ENCODE results near the gene SPN.

DNA sequence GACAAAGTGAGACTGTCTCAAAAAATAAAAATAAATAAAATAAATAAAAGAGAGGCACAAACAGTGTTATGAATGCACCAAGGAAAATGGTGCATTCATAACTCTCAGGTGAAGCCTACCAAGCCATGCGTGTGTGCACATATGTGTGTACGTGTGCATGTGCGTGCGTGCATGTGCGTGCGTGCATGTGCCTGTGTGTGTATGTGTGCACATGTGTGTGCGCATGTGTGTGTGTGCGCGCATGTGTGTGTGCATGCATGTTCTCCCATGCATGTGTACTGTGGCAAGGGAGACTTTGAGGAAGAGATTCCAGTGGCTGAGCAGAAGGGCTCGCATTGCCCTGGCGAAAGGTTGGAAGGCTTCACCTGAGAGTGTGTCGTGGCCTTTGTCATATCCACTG, 4.7 kb downstream of the SPN start:
- TF ChIP-seq, protein P1, sequence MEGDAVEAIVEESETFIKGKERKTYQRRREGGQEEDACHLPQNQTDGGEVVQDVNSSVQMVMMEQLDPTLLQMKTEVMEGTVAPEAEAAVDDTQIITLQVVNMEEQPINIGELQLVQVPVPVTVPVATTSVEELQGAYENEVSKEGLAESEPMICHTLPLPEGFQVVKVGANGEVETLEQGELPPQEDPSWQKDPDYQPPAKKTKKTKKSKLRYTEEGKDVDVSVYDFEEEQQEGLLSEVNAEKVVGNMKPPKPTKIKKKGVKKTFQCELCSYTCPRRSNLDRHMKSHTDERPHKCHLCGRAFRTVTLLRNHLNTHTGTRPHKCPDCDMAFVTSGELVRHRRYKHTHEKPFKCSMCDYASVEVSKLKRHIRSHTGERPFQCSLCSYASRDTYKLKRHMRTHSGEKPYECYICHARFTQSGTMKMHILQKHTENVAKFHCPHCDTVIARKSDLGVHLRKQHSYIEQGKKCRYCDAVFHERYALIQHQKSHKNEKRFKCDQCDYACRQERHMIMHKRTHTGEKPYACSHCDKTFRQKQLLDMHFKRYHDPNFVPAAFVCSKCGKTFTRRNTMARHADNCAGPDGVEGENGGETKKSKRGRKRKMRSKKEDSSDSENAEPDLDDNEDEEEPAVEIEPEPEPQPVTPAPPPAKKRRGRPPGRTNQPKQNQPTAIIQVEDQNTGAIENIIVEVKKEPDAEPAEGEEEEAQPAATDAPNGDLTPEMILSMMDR (conservative IDR thresholded peaks at IDR 0.05; ENCODE audit: low read depth, low read length), result no peak
- TF ChIP-seq EZH2 (IDR thresholded peaks at IDR 0.05; ENCODE audit: low read length, unreplicated experiment), result no peak
- no peak for TF ChIP-seq EZH2phosphoT487 (IDR thresholded peaks at IDR 0.05; ENCODE audit: borderline replicate concordance, low read length)
